ENCODE measurements around the gene SARNP. TPM values are rescaled to one million over a fixed set of nuclear protein-coding genes. Genes with fewer than 3 reads are reported as not detected.

The SARNP gene
- total RNA-seq, 2 experiments from 2014 or later = 86.1 to 92.0 TPM

DNA sequence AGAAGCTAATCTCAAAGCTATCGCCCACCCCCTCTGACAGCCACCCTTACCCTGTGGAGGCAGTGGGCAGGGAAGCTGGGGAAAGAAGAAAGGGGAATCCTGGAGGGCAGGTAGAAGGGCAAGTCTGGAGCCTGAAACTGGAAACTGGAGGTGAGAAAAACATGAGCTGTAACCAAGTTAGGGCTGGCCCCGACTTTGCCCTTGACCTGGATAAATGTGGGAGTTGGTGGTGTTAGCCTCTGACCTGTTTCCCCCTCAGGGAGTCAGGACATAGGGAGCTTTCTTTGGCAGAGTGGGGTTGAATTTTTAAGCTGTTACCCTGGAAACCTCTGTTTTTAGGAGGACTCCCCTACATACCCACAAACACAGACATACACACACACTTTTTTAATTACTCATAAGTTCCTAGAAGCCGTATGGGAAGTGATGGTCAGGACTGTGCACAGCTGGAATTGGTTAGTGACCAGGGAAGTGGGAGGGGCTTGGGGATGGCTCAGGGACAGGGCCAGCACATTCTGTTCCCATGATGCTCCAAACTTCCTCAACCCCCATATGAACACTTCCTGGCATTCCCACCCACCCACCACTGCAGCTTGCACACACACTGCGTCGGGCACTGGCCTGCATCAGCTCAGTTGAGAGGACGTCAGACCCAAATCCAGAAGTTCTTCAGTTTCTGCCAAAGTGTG lies 30.2 kb upstream of the SARNP start:
- Histone ChIP-seq H2AFZ (ENCODE audit: low read length) (peak overlapping the region; percentile 15; the same call in 1 of the 2 replicates), H3K9me3 (ENCODE audit: low read length) (no peaks in the 10 kb centered on the region), H3K9me2 (ENCODE audit: insufficient read depth, low read length) (no peaks in the 10 kb centered on the region), H3K4me2 (ENCODE audit: low read length) (no peak overlapping the region), H3K4me1 (ENCODE audit: insufficient read depth, low read length, poor library complexity, severe bottlenecking) (no peaks in the 10 kb centered on the region), H3K27ac (ENCODE audit: low read depth, low read length, poor library complexity, severe bottlenecking) (no peak overlapping the region), H4K20me1 (ENCODE audit: insufficient read depth, low read length) (no peaks in the 10 kb centered on the region), H3K36me3 (ENCODE audit: insufficient read depth, low read length) (no peaks in the 10 kb centered on the region), H3K79me2 (ENCODE audit: insufficient read depth, low read depth, low read length) (no peaks in the 10 kb centered on the region), H3K4me3 (ENCODE audit: low read depth, low read length, poor library complexity, severe bottlenecking) (no peak overlapping the region)
- CTCF ChIA-PET (ENCODE audit: unreplicated experiment) = interaction anchor here (1.2 kb wide), 1 partner anchor 19 kb away, joined by 3 read pairs; no protein-coding TSS in a partner anchor
- TF ChIP-seq, protein P1, sequence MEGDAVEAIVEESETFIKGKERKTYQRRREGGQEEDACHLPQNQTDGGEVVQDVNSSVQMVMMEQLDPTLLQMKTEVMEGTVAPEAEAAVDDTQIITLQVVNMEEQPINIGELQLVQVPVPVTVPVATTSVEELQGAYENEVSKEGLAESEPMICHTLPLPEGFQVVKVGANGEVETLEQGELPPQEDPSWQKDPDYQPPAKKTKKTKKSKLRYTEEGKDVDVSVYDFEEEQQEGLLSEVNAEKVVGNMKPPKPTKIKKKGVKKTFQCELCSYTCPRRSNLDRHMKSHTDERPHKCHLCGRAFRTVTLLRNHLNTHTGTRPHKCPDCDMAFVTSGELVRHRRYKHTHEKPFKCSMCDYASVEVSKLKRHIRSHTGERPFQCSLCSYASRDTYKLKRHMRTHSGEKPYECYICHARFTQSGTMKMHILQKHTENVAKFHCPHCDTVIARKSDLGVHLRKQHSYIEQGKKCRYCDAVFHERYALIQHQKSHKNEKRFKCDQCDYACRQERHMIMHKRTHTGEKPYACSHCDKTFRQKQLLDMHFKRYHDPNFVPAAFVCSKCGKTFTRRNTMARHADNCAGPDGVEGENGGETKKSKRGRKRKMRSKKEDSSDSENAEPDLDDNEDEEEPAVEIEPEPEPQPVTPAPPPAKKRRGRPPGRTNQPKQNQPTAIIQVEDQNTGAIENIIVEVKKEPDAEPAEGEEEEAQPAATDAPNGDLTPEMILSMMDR (conservative IDR thresholded peaks at IDR 0.05; ENCODE audit: low read length) = no peak
- no peak for TF ChIP-seq EZH2phosphoT487 (IDR thresholded peaks at IDR 0.05; ENCODE audit: borderline replicate concordance, low read depth, low read length)
- BruUV-seq (replicated peaks) = no TSS peak
- DNase-seq (ENCODE audit: low spot score) = no peak
- intact Hi-C loops (cut with micrococcal nuclease; ENCODE audit: unreplicated experiment) = no loop called here
- POLR2A ChIA-PET = interaction anchor here (0.6 to 1.6 kb wide), 6 partner anchors 11 to 488 kb away, joined by 3 to 8 read pairs (median 5); no protein-coding TSS in a partner anchor

DNA sequence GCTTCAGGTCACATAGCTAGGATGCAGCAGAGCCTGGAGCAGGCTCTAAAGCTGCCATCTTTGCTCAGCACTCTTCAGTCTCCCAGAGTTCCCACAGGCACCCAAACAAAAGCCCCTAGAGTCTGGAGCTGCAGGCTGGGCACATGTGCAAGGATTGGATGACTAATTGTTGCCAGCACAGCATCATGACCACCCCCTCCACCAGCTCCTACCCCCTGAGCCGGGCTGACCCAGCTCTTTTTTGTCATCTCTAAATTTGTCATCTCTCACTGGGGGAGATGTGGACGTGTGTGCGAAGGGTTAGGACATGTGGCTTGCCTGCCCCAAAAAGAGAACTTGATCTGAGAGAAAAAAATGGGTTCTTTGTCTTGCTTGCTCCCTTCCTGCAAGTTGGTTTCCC lies 29.5 kb upstream of the SARNP start:
- TF ChIP-seq, protein P1 (conservative IDR thresholded peaks at IDR 0.05; ENCODE audit: low read length) = no peak
- TF ChIP-seq EZH2phosphoT487 (IDR thresholded peaks at IDR 0.05; ENCODE audit: borderline replicate concordance, low read depth, low read length) = no peak
- H3K9me3 ChIP-seq (ENCODE audit: low read length) = no peaks in the 10 kb centered on the region
- intact Hi-C loops (cut with micrococcal nuclease; ENCODE audit: unreplicated experiment) = no loop called here
- no peak overlapping the region for H3K4me2 ChIP-seq (ENCODE audit: low read length)
- POLR2A ChIA-PET = interaction anchor here (0.6 to 1.6 kb wide), 6 partner anchors 11 to 1097 kb away, joined by 3 to 8 read pairs (median 4); no protein-coding TSS in a partner anchor
- H3K4me3 ChIP-seq (ENCODE audit: low read depth, low read length, poor library complexity, severe bottlenecking) = no peak overlapping the region
- no peaks in the 10 kb centered on the region for H3K36me3 ChIP-seq (ENCODE audit: insufficient read depth, low read length)
- H3K79me2 ChIP-seq (ENCODE audit: insufficient read depth, low read depth, low read length) = no peaks in the 10 kb centered on the region
- no peaks in the 10 kb centered on the region for H3K4me1 ChIP-seq (ENCODE audit: insufficient read depth, low read length, poor library complexity, severe bottlenecking)
- 0 out of 2 replicates have a peak overlapping the region, but pooled peaks have one; percentile 15 for H2AFZ ChIP-seq (ENCODE audit: low read length)
- H3K9me2 ChIP-seq (ENCODE audit: insufficient read depth, low read length) = no peaks in the 10 kb centered on the region
- no peak for DNase-seq (ENCODE audit: low spot score)
- no peaks in the 10 kb centered on the region for H4K20me1 ChIP-seq (ENCODE audit: insufficient read depth, low read length)
- H3K27ac ChIP-seq (ENCODE audit: low read depth, low read length, poor library complexity, severe bottlenecking) = no peak overlapping the region
- CTCF ChIA-PET (ENCODE audit: unreplicated experiment) = interaction anchor here (1.2 kb wide), 1 partner anchor 19 kb away, joined by 3 read pairs; no protein-coding TSS in a partner anchor
- BruUV-seq (replicated peaks) = no TSS peak
